B cell (primary cell): ENCODE measurements around the gene H19. TPM values are rescaled to one million over a fixed set of nuclear protein-coding genes. Genes with fewer than 3 reads are reported as not detected.

Source experiments
- ATAC-seq: fragments of 200-7000 bp; cut with Tn5 transposase; one replicate; pipeline ENCODE4 v1.10.0; 2021; ENCODE audit warnings: low read depth, mild to moderate bottlenecking, moderate number of reproducible peaks, moderate library complexity
- CTCF ChIA-PET: fragments of 350-600 bp; sonication (Branson Sonifier 250); formaldehyde crosslinking; loops from one replicate; lab custom pipeline; 2021; ENCODE audit warnings: antibody characterized with exemption, inconsistent platforms; lab: Charles Lee
- POLR2A ChIA-PET: fragments of 350-600 bp; sonication (Branson Sonifier 250); formaldehyde crosslinking; loops from one replicate; lab custom pipeline; 2021; ENCODE audit warnings: antibody characterized with exemption; lab: Charles Lee
- DNase-seq: peaks from one replicate; pipeline ENCODE4 v3.0.0; 2013
- H2AFZ ChIP-seq: 2 replicates; pipeline ENCODE4 v1.6.1; 2012; ENCODE audit warnings: mild to moderate bottlenecking, low read depth, low read length; ENCODE audit not compliant: insufficient read depth, poor library complexity, severe bottlenecking
- H3K27ac ChIP-seq, 2 donors: 1 replicate in 1 of 2; 2 replicates in 1 of 2; pipeline ENCODE4 v1.5.1; 2012 to 2013; ENCODE audit warnings: low read length in 2 of 2, mild to moderate bottlenecking in 2 of 2, moderate library complexity in 1 of 2
- H3K27me3 ChIP-seq, 4 experiments: fragments of 200-600 bp in 1 of 4; sonication (generic) in 1 of 4; replicated peaks in 1 of 4; 1 replicate in 2 of 4; 2 replicates in 2 of 4; pipeline versions ENCODE4 v1.6.1 to v1.7.0; 2013 to 2016; ENCODE audit warnings: low read length in 3 of 4, mild to moderate bottlenecking in 2 of 4, mixed read lengths in 1 of 4, moderate library complexity in 1 of 4; ENCODE audit not compliant: insufficient read depth in 4 of 4, control insufficient read depth in 3 of 4; ENCODE audit errors: control extremely low read depth in 1 of 4
- H3K36me3 ChIP-seq, 2 experiments: replicated peaks in 1 of 2; 1 replicate in 1 of 2; 2 replicates in 1 of 2; pipeline versions ENCODE4 v1.6.1 to v1.7.1; 2013; ENCODE audit warnings: low read length in 1 of 2; ENCODE audit not compliant: insufficient read depth in 2 of 2, control insufficient read depth in 1 of 2; ENCODE audit errors: control extremely low read depth in 1 of 2, extremely low read depth in 1 of 2
- H3K4me1 ChIP-seq, 2 donors: fragments of 200-600 bp in 1 of 2; sonication (generic) in 1 of 2; 1 replicate in 1 of 2; 2 replicates in 1 of 2; pipeline versions ENCODE4 v1.5.1 to v1.6.1; 2013 to 2017; ENCODE audit warnings: low read length in 2 of 2; ENCODE audit not compliant: control insufficient read depth in 2 of 2, insufficient read depth in 2 of 2
- H3K4me2 ChIP-seq: replicated peaks from 2 replicates; pipeline ENCODE3; 2012; ENCODE audit warnings: mild to moderate bottlenecking, low read depth, low read length; ENCODE audit not compliant: poor library complexity, severe bottlenecking
- H3K4me3 ChIP-seq, 5 experiments: fragments of 200-600 bp in 1 of 5; sonication (generic) in 1 of 5; 1 replicate in 3 of 5; 2 replicates in 2 of 5; pipeline versions ENCODE4 v1.5.1 to v1.7.0; 2011 to 2016; ENCODE audit warnings: low read length in 4 of 5, mild to moderate bottlenecking in 4 of 5, low read depth in 2 of 5, control low read depth in 1 of 5, moderate library complexity in 1 of 5; ENCODE audit not compliant: insufficient read depth in 1 of 5; ENCODE audit errors: control extremely low read depth in 1 of 5, extremely low read depth in 1 of 5
- H3K79me2 ChIP-seq: fragments of 200-600 bp; sonication (generic); one replicate; pipeline ENCODE4 v1.6.0; 2016; ENCODE audit warnings: low read length; ENCODE audit not compliant: control insufficient read depth, insufficient read depth
- H3K9ac ChIP-seq: fragments of 200-600 bp; sonication (generic); 2 replicates; pipeline ENCODE4 v1.6.1; 2017; ENCODE audit warnings: mild to moderate bottlenecking, low read length, moderate library complexity
- H3K9me3 ChIP-seq, 3 donors: one replicate each; pipeline versions ENCODE4 v1.6.1 to v1.7.1; 2013; ENCODE audit warnings: low read length in 2 of 3; ENCODE audit not compliant: control insufficient read depth in 2 of 3, insufficient read depth in 1 of 3; ENCODE audit errors: control extremely low read depth in 1 of 3
- H4K20me1 ChIP-seq: 2 replicates; pipeline ENCODE4 v1.6.0; 2012; ENCODE audit warnings: mild to moderate bottlenecking, low read length; ENCODE audit not compliant: insufficient read depth, control insufficient read depth, poor library complexity, severe bottlenecking
- H3K27ac Mint-ChIP-seq: one replicate; pipeline ENCODE4 v1.8.0; 2021; ENCODE audit warnings: mixed read lengths
- H3K27me3 Mint-ChIP-seq: one replicate; pipeline ENCODE4 v1.8.0; 2021; ENCODE audit warnings: mixed read lengths
- H3K4me1 Mint-ChIP-seq: one replicate; pipeline ENCODE4 v1.8.0; 2021; ENCODE audit warnings: mixed read lengths
- H3K4me3 Mint-ChIP-seq: one replicate; pipeline ENCODE4 v1.8.0; 2021; ENCODE audit warnings: mixed read lengths
- H3K9me3 Mint-ChIP-seq: one replicate; pipeline ENCODE4 v1.8.0; 2022; ENCODE audit warnings: mixed read lengths; ENCODE audit not compliant: insufficient read depth
- CTCF ChIP-seq: fragments of 200-600 bp; IDR thresholded peaks from one replicate; pipeline ENCODE4 v1.8.0; 2022; ENCODE audit warnings: antibody characterized with exemption, mild to moderate bottlenecking
- EZH2 ChIP-seq: IDR thresholded peaks from 2 replicates; pipeline ENCODE4 v1.6.1; 2012; ENCODE audit warnings: borderline replicate concordance, low read depth, mild to moderate bottlenecking, moderate library complexity, low read length; ENCODE audit not compliant: insufficient read depth, poor library complexity, severe bottlenecking
- WGBS: methylation state at CpG from one replicate; pipeline ENCODE4 v1.1.5; 2013; ENCODE audit warnings: missing lambda C conversion rate; ENCODE audit not compliant: insufficient coverage; 5-methylcytosine and 5-hydroxymethylcytosine counted together
- intact Hi-C: fragments of 100-400 bp; cut with micrococcal nuclease; formaldehyde crosslinking; loops from one replicate; pipeline ENCODE4 v1.10.0; 2022
- polyA plus RNA-seq: library from polyadenylated mRNA; depleted of rRNA; stranded (reverse); fragments of >200 nt; gene quantifications from 2 replicates; pipeline ENCODE4 v1.2.3, GENCODE V29; 2012
- total RNA-seq, 2 donors: library from RNA; stranded (reverse); fragments of 120-200 nt in 1 of 2; gene quantifications; 1 replicate in 1 of 2; 2 replicates in 1 of 2; pipeline versions ENCODE4 v1.2.3 to v1.2.4, GENCODE V29; 2013 to 2022

The H19 gene
- total and polyA plus RNA-seq, 2 donors (not counting 1 experiment from before 2014, with no cell fraction given), result not detected

- DNase-seq (no peak), ATAC-seq (no peak)
- Histone ChIP-seq H3K27me3 (no peaks in the 10 kb centered on the region), H3K27ac (no peak overlapping the region), H3K36me3 (no peaks in the 10 kb centered on the region), H3K4me2 (no peak overlapping the region), H4K20me1 (no peaks in the 10 kb centered on the region), H3K79me2 (no peaks in the 10 kb centered on the region), H3K9ac (no peak overlapping the region), H3K9me3 (no peaks in the 10 kb centered on the region), H3K4me1 (no peaks in the 10 kb centered on the region), H3K4me3 (no peak overlapping the region), H2AFZ (no peak overlapping the region)
- ChIA-PET POLR2A (no interaction called here), CTCF (interaction anchor here (1.0 to 2.3 kb wide), 5 partner anchors 51 to 202 kb away, joined by 3 to 12 read pairs (median 5); partner anchors contain the start of gene SYT8)
- WGBS, result no CpG with 5 or more reads among the region's 15 CpGs
- H3K4me3 Mint-ChIP-seq, result no peak overlapping the region
- TF ChIP-seq EZH2, result no peak
- no peaks in the 10 kb centered on the region for H3K9me3 Mint-ChIP-seq
- intact Hi-C loops, result no loop called here
- no peaks in the 10 kb centered on the region for H3K27me3 Mint-ChIP-seq
- no peak overlapping the region for H3K27ac Mint-ChIP-seq
- H3K4me1 Mint-ChIP-seq, result no peaks in the 10 kb centered on the region
Measured at GRCh38 chr11:1949922-1950321, 47.7 kb downstream of the H19 start.

- H3K4me3 ChIP-seq, result no peak overlapping the region
- no peaks in the 10 kb centered on the region for H4K20me1 ChIP-seq
- H3K9me3 ChIP-seq, result no peaks in the 10 kb centered on the region
- DNase-seq (no peak), ATAC-seq (no peak)
- no peak overlapping the region for H3K27ac Mint-ChIP-seq
- CTCF ChIA-PET, result interaction anchor here (0.6 to 2.3 kb wide), 8 partner anchors 51 to 202 kb away, joined by 3 to 11 read pairs (median 5); no protein-coding TSS in a partner anchor
- H3K27me3 Mint-ChIP-seq, result no peaks in the 10 kb centered on the region
- no peak overlapping the region for H3K4me3 Mint-ChIP-seq
- POLR2A ChIA-PET, result no interaction called here
- no peaks in the 10 kb centered on the region for H3K79me2 ChIP-seq
- H3K4me1 Mint-ChIP-seq, result no peaks in the 10 kb centered on the region
- no peaks in the 10 kb centered on the region for H3K4me1 ChIP-seq
- H3K9ac ChIP-seq, result no peak overlapping the region
- intact Hi-C loops, result no loop called here
- no peaks in the 10 kb centered on the region for H3K27me3 ChIP-seq
- H3K36me3 ChIP-seq, result no peaks in the 10 kb centered on the region
- H2AFZ ChIP-seq, result no peak overlapping the region
- TF ChIP-seq EZH2 (no peak), CTCF (no peak)
- no peak overlapping the region for H3K27ac ChIP-seq
- no peak overlapping the region for H3K4me2 ChIP-seq
- no CpG with 5 or more reads among the region's 6 CpGs for WGBS
- H3K9me3 Mint-ChIP-seq, result no peaks in the 10 kb centered on the region
Measured at GRCh38 chr11:1949302-1949701, 48.3 kb downstream of the H19 start.
